K562 (cell line): ENCODE results near the gene SUN5.

ENCODE experiments used
- SMARCC2 ChIP-seq: fragments of 450-650 bp; IDR thresholded peaks from 2 replicates; pipeline ENCODE4 v1.6.1; 2017; ENCODE audit warnings: antibody characterized with exemption, moderate library complexity, mild to moderate bottlenecking, low read depth
- TAF7 ChIP-seq: fragments of 450-650 bp; IDR thresholded peaks from 2 replicates; pipeline ENCODE4 v1.6.1; 2016; ENCODE audit warnings: missing genetic modification characterization, missing compliant biosample characterization

DNA sequence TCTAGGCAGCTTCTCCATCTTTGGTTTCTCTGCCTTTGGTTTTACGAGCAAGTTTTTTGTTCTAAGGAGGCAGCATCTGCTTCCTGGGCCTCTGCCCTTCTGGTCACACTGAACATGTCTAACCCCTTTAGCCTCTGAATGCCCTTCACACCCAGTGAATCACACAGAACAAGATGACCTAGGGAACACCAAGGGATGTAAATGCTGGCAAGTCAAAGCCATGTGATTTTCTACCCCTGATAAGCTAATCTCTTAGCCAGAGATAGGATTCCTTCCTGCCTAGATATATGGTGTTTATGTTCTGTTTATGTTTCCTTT, 20.0 kb upstream of the SUN5 start:
- TF ChIP-seq SMARCC2, result no peak
- TF ChIP-seq TAF7 (tag), result no peak
